Esophagus muscularis mucosa (tissue), 4 donors: Measurements from ENCODE around the gene RYR2.

Experiments used
- CTCF ChIP-seq, 3 experiments: fragments of 200-600 bp in 2 of 3; fragments of 450-650 bp in 1 of 3; sonication (generic) in 2 of 3; IDR thresholded peaks; one replicate each; pipeline ENCODE4 v1.5.1; 2017 to 2019; ENCODE audit warnings: antibody characterized with exemption in 3 of 3, mild to moderate bottlenecking in 2 of 3, moderate library complexity in 1 of 3
- EP300 ChIP-seq: sonication (generic); formaldehyde crosslinking; IDR thresholded peaks from one replicate; pipeline ENCODE4 v1.6.1; 2017; ENCODE audit warnings: antibody characterized with exemption
- POLR2A ChIP-seq: fragments of 450-650 bp; IDR thresholded peaks from one replicate; pipeline ENCODE4 v1.6.1; 2017; ENCODE audit warnings: antibody characterized with exemption, moderate library complexity, mild to moderate bottlenecking, low read depth

GRCh38 chr1:237141502-237141901, 99.5 kb downstream of the RYR2 start:
- TF ChIP-seq POLR2A (no peak), EP300 (peak; percentile 19), CTCF (IDR thresholded peaks at IDR 0.05) (no peak)
